GM12878 (cell line): ENCODE results near the gene RAP1GAP2. TPM values are rescaled to one million over a fixed set of nuclear protein-coding genes. Genes with fewer than 3 reads are reported as not detected.

ENCODE experiments used
- ATAC-seq: fragments of 200-7000 bp; cut with Tn5 transposase; 3 replicates; pipeline ENCODE4 v1.9.1; 2020; ENCODE audit warnings: mild to moderate bottlenecking, moderate library complexity
- BruUV-seq: library from RNA; stranded (reverse); fragments of 400-500 nt; replicated peaks from 2 replicates; lab custom pipeline; 2021; lab: Mats Ljungman, UMichigan
- CTCF ChIA-PET: fragments of 300-600 bp; sonication (Branson Sonifier 250); formaldehyde crosslinking; extraction: SDS; loops from one replicate; lab custom pipeline; 2021; ENCODE audit warnings: inconsistent platforms; lab: Yijun Ruan, JAX
- POLR2A ChIA-PET: fragments of 350-600 bp; formaldehyde crosslinking; extraction: SDS; loops from one replicate; lab custom pipeline; 2021; ENCODE audit warnings: inconsistent platforms; lab: Charles Lee
- RAD21 ChIA-PET: fragments of 300-600 bp; sonication (Branson Sonifier 250); formaldehyde crosslinking; loops from one replicate; lab custom pipeline; 2023; ENCODE audit warnings: antibody characterized with exemption; ENCODE audit not compliant: unreplicated experiment; lab: Charles Lee
- SMC1A ChIA-PET: fragments of 300-600 bp; sonication (Branson Sonifier 250); formaldehyde crosslinking; loops from one replicate; lab custom pipeline; 2023; ENCODE audit not compliant: unreplicated experiment, uncharacterized antibody; lab: Charles Lee
- DNase-seq: peaks from one replicate; pipeline ENCODE4 v3.0.0-alpha.2; 2011; ENCODE audit warnings: low read depth, low spot score
- FAIRE-seq: peaks from 3 replicates; lab custom pipeline; 2011; peaks lifted over from hg19 to GRCh38; lab: Jason Lieb, UNC
- H2AFZ ChIP-seq: 2 replicates; pipeline ENCODE4 v1.6.0; 2011; ENCODE audit warnings: low read depth, low read length, control low read depth; ENCODE audit not compliant: control insufficient read depth
- H3K27ac ChIP-seq: 2 replicates; pipeline ENCODE4 v1.5.1; 2011; ENCODE audit warnings: control low read depth; ENCODE audit not compliant: control insufficient read depth, insufficient read depth
- H3K27me3 ChIP-seq, 2 experiments: replicated peaks in 1 of 2; 2 replicates each; pipeline versions ENCODE4 v1.6.0 to v1.6.1; 2011; ENCODE audit warnings: low read length in 1 of 2; ENCODE audit not compliant: control insufficient read depth in 2 of 2, insufficient read depth in 2 of 2
- H3K36me3 ChIP-seq, 2 experiments: 2 replicates each; pipeline ENCODE4 v1.5.1; 2011; ENCODE audit warnings: low read length in 1 of 2; ENCODE audit not compliant: control insufficient read depth in 2 of 2, insufficient read depth in 2 of 2
- H3K4me1 ChIP-seq: 2 replicates; pipeline ENCODE4 v1.6.1; 2011; ENCODE audit warnings: mild to moderate bottlenecking, low read length, moderate library complexity, mixed read lengths; ENCODE audit not compliant: control insufficient read depth, insufficient read depth
- H3K4me2 ChIP-seq: 2 replicates; pipeline ENCODE4 v1.6.0; 2011; ENCODE audit warnings: control low read depth; ENCODE audit not compliant: control insufficient read depth, insufficient read depth
- H3K4me3 ChIP-seq: fragments of 200-600 bp; sonication (generic); 2 replicates; pipeline ENCODE4 v1.5.1; 2016
- H3K79me2 ChIP-seq: 2 replicates; pipeline ENCODE4 v1.6.0; 2011; ENCODE audit warnings: low read length; ENCODE audit not compliant: control insufficient read depth, insufficient read depth
- H3K9ac ChIP-seq: 2 replicates; pipeline ENCODE4 v1.8.0; 2011; ENCODE audit warnings: low read length, control low read depth, mixed read lengths; ENCODE audit not compliant: control insufficient read depth, insufficient read depth
- H3K9me3 ChIP-seq: replicated peaks from 3 replicates; pipeline ENCODE4 v1.5.1; 2011; ENCODE audit warnings: mild to moderate bottlenecking, low read length; ENCODE audit not compliant: control insufficient read depth, insufficient read depth
- H4K20me1 ChIP-seq: 2 replicates; pipeline ENCODE4 v1.6.0; 2011; ENCODE audit not compliant: control insufficient read depth, insufficient read depth
- CREM ChIP-seq: IDR thresholded peaks from 2 replicates; pipeline ENCODE4 v1.6.1; 2014; ENCODE audit warnings: antibody characterized with exemption, low read depth
- EP300 ChIP-seq, 2 experiments: fragments of 150-350 bp in 1 of 2; IDR thresholded peaks; 2 replicates each; pipeline ENCODE4 v1.6.1; 2011 to 2012; ENCODE audit warnings: low read depth in 2 of 2, low read length in 2 of 2, borderline replicate concordance in 1 of 2, improper control_type of control experiment in 1 of 2, inconsistent platforms in 1 of 2; ENCODE audit not compliant: control insufficient read depth in 1 of 2
- ETV6 ChIP-seq, 2 experiments: fragments of 450-650 bp in 1 of 2; IDR thresholded peaks in 1 of 2; conservative IDR thresholded peaks in 1 of 2; 2 replicates each; pipeline ENCODE4 v1.6.1; 2014; ENCODE audit warnings: antibody characterized with exemption in 1 of 2, borderline replicate concordance in 1 of 2, low read depth in 1 of 2, mild to moderate bottlenecking in 1 of 2, moderate library complexity in 1 of 2
- JUND ChIP-seq: IDR thresholded peaks from 2 replicates; pipeline ENCODE4 v1.6.1; 2012; ENCODE audit warnings: low read depth, mild to moderate bottlenecking, low read length, improper control_type of control experiment, moderate library complexity
- KDM1A ChIP-seq: fragments of 200-600 bp; sonication (generic); IDR thresholded peaks from 2 replicates; pipeline ENCODE4 v1.6.1; 2016; ENCODE audit warnings: borderline replicate concordance
- MTA3 ChIP-seq: IDR thresholded peaks from 2 replicates; pipeline ENCODE4 v1.6.1; 2012; ENCODE audit warnings: low read length, inconsistent platforms, borderline replicate concordance
- MXI1 ChIP-seq: fragments of 150-350 bp; IDR thresholded peaks from 2 replicates; pipeline ENCODE4 v1.6.1; 2011; ENCODE audit warnings: low read depth, mild to moderate bottlenecking, inconsistent platforms, low read length, improper control_type of control experiment
- NFYA ChIP-seq: IDR thresholded peaks from 2 replicates; pipeline ENCODE4 v1.6.1; 2011; ENCODE audit warnings: low read depth, mild to moderate bottlenecking, low read length, improper control_type of control experiment, borderline replicate concordance
- RBBP5 ChIP-seq: fragments of 200-600 bp; sonication (generic); conservative IDR thresholded peaks from 2 replicates; pipeline ENCODE4 v1.6.1; 2016
- STAT1 ChIP-seq: fragments of 450-650 bp; conservative IDR thresholded peaks from 2 replicates; pipeline ENCODE4 v1.6.1; 2014; ENCODE audit warnings: antibody characterized with exemption, mild to moderate bottlenecking
- TCF12 ChIP-seq: IDR thresholded peaks from 2 replicates; pipeline ENCODE4 v1.6.1; 2011; ENCODE audit warnings: low read depth, mild to moderate bottlenecking, low read length
- WGBS: methylation state at CpG from one replicate; pipeline ENCODE4 v1.1.6; 2016; ENCODE audit warnings: low lambda C conversion rate; ENCODE audit not compliant: insufficient replicate concordance, insufficient coverage; ENCODE audit errors: missing lambda C conversion rate; 5-methylcytosine and 5-hydroxymethylcytosine counted together
- in situ Hi-C: fragments of 300-500 bp; cut with MboI; formaldehyde crosslinking; loops from 9 replicates; pipeline ENCODE4 v1.14.3; 2018; ENCODE audit warnings: mixed read lengths
- intact Hi-C: fragments of 100-400 bp; cut with micrococcal nuclease; formaldehyde crosslinking; loops from one replicate; pipeline ENCODE4 v1.14.2; 2022; ENCODE audit not compliant: unreplicated experiment
- polyA plus RNA-seq, 11 experiments: library from polyadenylated mRNA; depleted of rRNA in 4 of 11; unstranded in 6 of 11; stranded (reverse) in 5 of 11; fragments of >200 nt; fragmentation: Nextera tagmentation in 4 of 11; fragmentation: Illumina TruSeq in 1 of 11; extraction: Ambion mirVana in 4 of 11; extraction: Trizol in 1 of 11; gene quantifications; 1 replicate in 1 of 11; 2 replicates in 10 of 11; pipeline versions ENCODE4 v1.2.1 to v1.2.3, GENCODE V29; 2011 to 2016; ENCODE audit warnings: inconsistent platforms in 2 of 11, missing spikeins in 2 of 11, low read depth in 1 of 11
- total RNA-seq, 4 experiments: library from RNA; depleted of rRNA in 3 of 4; stranded (reverse); fragments of >200 nt in 3 of 4; fragmentation: Illumina TruSeq in 1 of 4; extraction: Trizol in 1 of 4; gene quantifications; 2 replicates each; pipeline versions ENCODE4 v1.2.1 to v1.2.3, GENCODE V29; 2013 to 2021
- TF ChIP-seq, protein P1 (sequence below): fragments of 150-350 bp; IDR thresholded peaks from 2 replicates; pipeline ENCODE4 v1.6.1; 2014; ENCODE audit warnings: mild to moderate bottlenecking, low read depth, low read length

Gene RAP1GAP2
- total and polyA plus RNA-seq, 10 of the 15 experiments (the other 5 are each of a cell fraction or from before 2014, with no cell fraction given): 0.03 to 0.95 (median 0.49) TPM; not detected in 2

DNA sequence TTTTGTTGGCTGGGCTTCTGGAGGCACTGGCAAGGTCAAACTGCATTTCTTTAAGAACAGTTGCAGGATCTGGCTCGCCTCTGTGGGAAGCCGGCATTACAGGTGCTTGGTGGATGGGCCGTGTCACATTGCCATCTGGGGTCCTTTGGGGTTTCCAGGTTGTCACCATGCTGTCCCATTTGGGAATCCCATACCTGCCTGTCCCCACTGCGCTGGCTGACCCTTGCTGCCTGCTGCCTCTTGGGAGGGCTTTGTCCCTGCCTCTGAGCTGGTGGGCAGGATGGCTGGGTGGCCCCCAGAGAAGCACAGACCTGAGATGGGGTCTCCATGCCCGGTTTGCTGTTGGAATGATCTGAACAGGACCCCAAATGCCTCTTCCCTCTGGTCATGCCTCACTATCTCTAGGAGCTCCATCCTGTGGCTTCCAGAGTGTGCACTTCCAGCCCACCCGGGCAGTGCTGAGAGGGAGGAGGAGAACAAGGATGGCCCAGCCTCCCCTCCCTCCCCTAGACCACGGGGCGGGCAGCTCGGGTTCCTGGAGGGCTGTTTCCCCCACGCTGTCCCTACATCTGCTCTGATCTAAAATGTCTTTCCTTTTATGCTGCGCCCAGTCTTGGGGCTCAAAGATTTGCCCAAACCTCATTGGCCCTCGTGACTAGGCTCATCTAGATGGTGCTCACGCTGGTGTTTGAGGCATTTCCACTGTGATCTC lies 239.2 kb downstream of the RAP1GAP2 start:
- DNase-seq (no peak), ATAC-seq (no peak)
- H4K20me1 ChIP-seq: no peaks in the 10 kb centered on the region
- CTCF ChIA-PET: interaction anchor here (0.6 kb wide), 1 partner anchor 22 kb away, joined by 3 read pairs; no protein-coding TSS in a partner anchor
- SMC1A ChIA-PET: no interaction called here
- RAD21 ChIA-PET: no interaction called here
- in situ Hi-C loops (no loop called here), intact Hi-C loops (no loop called here)
- H3K36me3 ChIP-seq: no peaks in the 10 kb centered on the region
- no peak overlapping the region for H3K27ac ChIP-seq
- no peaks in the 10 kb centered on the region for H3K79me2 ChIP-seq
- no peak overlapping the region for H2AFZ ChIP-seq
- no peak overlapping the region for H3K4me2 ChIP-seq
- H3K4me3 ChIP-seq: no peak overlapping the region
- WGBS: 15% methylated on average over 13 of the region's 13 CpGs
- H3K4me1 ChIP-seq: no peaks in the 10 kb centered on the region
- no TSS peak for BruUV-seq
- no peak for TF ChIP-seq STAT1
- no peak for TF ChIP-seq MTA3
- no peak for TF ChIP-seq CREM
- TF ChIP-seq EP300 (IDR thresholded peaks at IDR 0.05; ENCODE audit: borderline replicate concordance in 1 of 2, control insufficient read depth in 1 of 2, low read depth in 2 of 2, low read length in 2 of 2): no peak
- TF ChIP-seq KDM1A: no peak
- TF ChIP-seq TCF12: no peak
- TF ChIP-seq ETV6 (conservative IDR thresholded peaks at IDR 0.05 in 1 of 2, IDR thresholded peaks at IDR 0.05 in 1 of 2; ENCODE audit: borderline replicate concordance in 1 of 2, low read depth in 1 of 2): no peak
- TF ChIP-seq, protein P1, sequence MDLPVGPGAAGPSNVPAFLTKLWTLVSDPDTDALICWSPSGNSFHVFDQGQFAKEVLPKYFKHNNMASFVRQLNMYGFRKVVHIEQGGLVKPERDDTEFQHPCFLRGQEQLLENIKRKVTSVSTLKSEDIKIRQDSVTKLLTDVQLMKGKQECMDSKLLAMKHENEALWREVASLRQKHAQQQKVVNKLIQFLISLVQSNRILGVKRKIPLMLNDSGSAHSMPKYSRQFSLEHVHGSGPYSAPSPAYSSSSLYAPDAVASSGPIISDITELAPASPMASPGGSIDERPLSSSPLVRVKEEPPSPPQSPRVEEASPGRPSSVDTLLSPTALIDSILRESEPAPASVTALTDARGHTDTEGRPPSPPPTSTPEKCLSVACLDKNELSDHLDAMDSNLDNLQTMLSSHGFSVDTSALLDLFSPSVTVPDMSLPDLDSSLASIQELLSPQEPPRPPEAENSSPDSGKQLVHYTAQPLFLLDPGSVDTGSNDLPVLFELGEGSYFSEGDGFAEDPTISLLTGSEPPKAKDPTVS: no peak
- TF ChIP-seq RBBP5: no peak
- TF ChIP-seq MXI1: no peak
- TF ChIP-seq JUND: no peak
- TF ChIP-seq NFYA: no peak
- TF ChIP-seq, all 136 proteins: peak for 0
- no peak overlapping the region for H3K9ac ChIP-seq
- POLR2A ChIA-PET: no interaction called here
- no peaks in the 10 kb centered on the region for H3K9me3 ChIP-seq
- H3K27me3 ChIP-seq: no peaks in the 10 kb centered on the region; a peak in 1 of 4 replicates
- FAIRE-seq: no peak
